Osteocyte (in vitro differentiated cells): ENCODE results near the gene HTR4. TPM values are rescaled to one million over a fixed set of nuclear protein-coding genes. Genes with fewer than 3 reads are reported as not detected.

Source experiments
- DNase-seq: peaks from one replicate; pipeline ENCODE4 v3.0.0; 2021; ENCODE audit warnings: mixed read lengths; ENCODE audit not compliant: unreplicated experiment; ENCODE audit errors: extremely low spot score
- H3K27ac Mint-ChIP-seq: one replicate; pipeline ENCODE4 v1.8.0; 2021; ENCODE audit warnings: mild to moderate bottlenecking, mixed read lengths; ENCODE audit not compliant: unreplicated experiment
- H3K27me3 Mint-ChIP-seq: one replicate; pipeline ENCODE4 v1.8.0; 2021; ENCODE audit warnings: mixed read lengths; ENCODE audit not compliant: unreplicated experiment
- H3K36me3 Mint-ChIP-seq: one replicate; pipeline ENCODE4 v1.8.0; 2021; ENCODE audit warnings: mixed read lengths; ENCODE audit not compliant: unreplicated experiment
- H3K4me1 Mint-ChIP-seq: one replicate; pipeline ENCODE4 v1.8.0; 2021; ENCODE audit warnings: mixed read lengths; ENCODE audit not compliant: unreplicated experiment
- H3K4me3 Mint-ChIP-seq: one replicate; pipeline ENCODE4 v1.8.0; 2021; ENCODE audit warnings: mild to moderate bottlenecking, moderate library complexity, mixed read lengths; ENCODE audit not compliant: unreplicated experiment
- H3K9me3 Mint-ChIP-seq: one replicate; pipeline ENCODE4 v1.8.0; 2021; ENCODE audit warnings: mixed read lengths; ENCODE audit not compliant: unreplicated experiment
- CTCF ChIP-seq: fragments of 200-600 bp; sonication (generic); IDR thresholded peaks from 2 replicates; pipeline ENCODE4 v1.5.0; 2021; ENCODE audit warnings: antibody characterized with exemption, mild to moderate bottlenecking, moderate library complexity
- total RNA-seq: library from RNA; stranded (reverse); gene quantifications from 2 replicates; pipeline ENCODE4 v1.2.1, GENCODE V29; 2021

The HTR4 gene
- total RNA-seq, 1 donor from 2014 or later: not detected

GRCh38 chr5:148467958-148468357 is 186.4 kb downstream of the HTR4 start:
- no peaks in the 10 kb centered on the region for H3K9me3 Mint-ChIP-seq
- H3K4me3 Mint-ChIP-seq: no peak overlapping the region
- peaks cover 20% of the 10 kb centered on the region for H3K4me1 Mint-ChIP-seq
- TF ChIP-seq CTCF: no peak
- H3K36me3 Mint-ChIP-seq: no peaks in the 10 kb centered on the region
- no peak overlapping the region for H3K27ac Mint-ChIP-seq
- peaks cover 29% of the 10 kb centered on the region for H3K27me3 Mint-ChIP-seq
- DNase-seq: no peak

GRCh38 chr5:148466236-148466580 is 188.1 kb downstream of the HTR4 start:
- Mint-ChIP-seq H3K27me3 (peaks cover 45% of the 10 kb centered on the region), H3K9me3 (peaks cover 5% of the 10 kb centered on the region), H3K36me3 (no peaks in the 10 kb centered on the region), H3K27ac (no peak overlapping the region), H3K4me1 (peaks cover 7% of the 10 kb centered on the region), H3K4me3 (no peak overlapping the region)
- no peak for TF ChIP-seq CTCF
- DNase-seq: no peak

DNA sequence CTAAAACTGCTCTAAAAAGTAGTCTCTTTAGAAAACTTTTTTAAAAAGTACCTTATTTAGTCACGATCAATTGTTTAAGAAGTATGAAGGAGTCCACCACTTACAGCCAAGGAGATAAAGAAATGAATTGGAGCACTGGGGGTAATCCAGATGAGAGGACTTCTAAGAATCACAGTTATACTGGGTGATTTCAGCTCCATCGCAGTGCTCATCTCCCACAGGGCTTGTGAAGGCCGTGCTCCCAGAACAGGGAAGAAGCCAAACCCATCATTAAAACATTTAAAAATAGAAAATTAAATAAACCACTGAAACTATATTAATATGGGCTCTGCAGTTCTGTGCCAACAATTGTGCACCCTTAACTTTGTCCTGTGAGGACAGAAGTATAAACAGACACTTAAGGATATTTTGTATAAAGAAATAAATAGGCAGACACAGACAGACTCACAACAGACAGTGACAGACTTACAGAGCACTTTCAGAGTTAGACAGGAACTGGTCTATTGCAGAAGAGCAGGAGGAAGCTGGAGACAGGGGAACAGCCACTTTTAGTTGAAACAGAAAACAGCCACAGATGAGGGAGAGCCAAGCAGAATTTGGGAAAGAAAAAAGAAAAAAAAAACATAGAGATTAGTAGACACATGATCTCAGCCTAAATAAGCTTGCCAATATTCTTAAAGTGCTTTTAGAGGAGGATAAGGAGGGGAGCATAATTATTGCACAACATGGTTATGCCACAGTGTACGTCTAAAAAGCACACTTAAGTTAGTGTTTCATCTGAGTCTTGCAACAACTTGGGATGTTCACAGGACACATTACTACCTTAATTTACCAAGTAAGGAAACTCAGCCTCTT is 188.7 kb downstream of the HTR4 start:
- DNase-seq: no peak
- H3K27ac Mint-ChIP-seq: no peak overlapping the region
- H3K9me3 Mint-ChIP-seq: peaks cover 5% of the 10 kb centered on the region
- peaks cover 4% of the 10 kb centered on the region for H3K4me1 Mint-ChIP-seq
- no peak overlapping the region for H3K4me3 Mint-ChIP-seq
- peaks cover 51% of the 10 kb centered on the region for H3K27me3 Mint-ChIP-seq
- H3K36me3 Mint-ChIP-seq: no peaks in the 10 kb centered on the region
- no peak for TF ChIP-seq CTCF

DNA sequence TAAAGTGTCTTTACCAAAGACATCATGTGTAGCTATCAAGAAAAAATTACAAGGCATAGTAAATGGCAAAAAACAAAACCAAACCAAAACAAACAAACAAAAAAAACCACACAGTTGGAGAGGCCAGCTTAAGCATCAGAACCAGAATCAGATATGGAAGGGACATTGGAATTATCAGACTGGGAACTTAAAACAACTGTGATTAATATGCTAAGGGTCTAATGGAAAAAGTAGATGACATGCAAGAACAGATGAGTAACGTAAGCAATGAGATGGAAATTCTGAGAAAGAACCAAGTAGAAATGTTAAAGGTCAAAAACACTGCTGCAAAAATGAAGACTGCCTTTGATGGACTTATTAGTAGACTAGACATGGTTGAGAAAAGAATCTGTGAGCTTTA is 194.7 kb downstream of the HTR4 start:
- Mint-ChIP-seq H3K36me3 (no peaks in the 10 kb centered on the region), H3K9me3 (peaks cover 5% of the 10 kb centered on the region), H3K27ac (no peak overlapping the region), H3K4me1 (peaks cover 6% of the 10 kb centered on the region), H3K4me3 (no peak overlapping the region), H3K27me3 (peaks cover 70% of the 10 kb centered on the region)
- DNase-seq: no peak
- TF ChIP-seq CTCF: no peak

GRCh38 chr5:148458036-148458888 is 196.1 kb downstream of the HTR4 start:
- DNase-seq: no peak
- Mint-ChIP-seq H3K4me3 (no peak overlapping the region), H3K36me3 (no peaks in the 10 kb centered on the region), H3K27ac (no peak overlapping the region), H3K4me1 (peaks cover 6% of the 10 kb centered on the region), H3K9me3 (peaks cover 5% of the 10 kb centered on the region), H3K27me3 (peaks cover 68% of the 10 kb centered on the region)
- no peak for TF ChIP-seq CTCF
